GM19463 (cell line): ENCODE data around the gene CD63.
A peak's percentile ranks its signal among the peaks of the same experiment; 100 is the strongest.

Source experiments
- ATAC-seq: cut with Tn5 transposase; IDR thresholded peaks from one replicate; pipeline ENCODE4 v1.9.1; 2021; ENCODE audit warnings: mild to moderate bottlenecking, moderate library complexity; ENCODE audit not compliant: unreplicated experiment

CD63 gene

GRCh38 chr12:55692631-55693322 lies 36.0 kb downstream of the CD63 start:
- ATAC-seq: no peak

- no peak for ATAC-seq
These were observed 39.8 kb downstream of the CD63 start for GRCh38 chr12:55688716-55689655.

- ATAC-seq: peak; percentile 67
These were observed 41.1 kb downstream of the CD63 start for GRCh38 chr12:55687746-55688145.

GRCh38 chr12:55686366-55687010 lies 42.3 kb downstream of the CD63 start:
- no peak for ATAC-seq

- ATAC-seq: no peak
These were observed 43.1 kb downstream of the CD63 start for GRCh38 chr12:55685671-55686070.

GRCh38 chr12:55684761-55685370 lies 43.9 kb downstream of the CD63 start:
- no peak for ATAC-seq

- no peak for ATAC-seq
These were observed 45.1 kb downstream of the CD63 start for GRCh38 chr12:55683676-55684075.

GRCh38 chr12:55682087-55682796 lies 46.6 kb downstream of the CD63 start:
- no peak for ATAC-seq

GRCh38 chr12:55681142-55682077 lies 47.4 kb downstream of the CD63 start:
- peak; percentile 47 for ATAC-seq

GRCh38 chr12:55679691-55680090 lies 49.1 kb downstream of the CD63 start:
- no peak for ATAC-seq

- ATAC-seq: no peak
These were observed 52.1 kb downstream of the CD63 start for GRCh38 chr12:55676707-55677106.

GRCh38 chr12:55675666-55676065 lies 53.1 kb downstream of the CD63 start:
- ATAC-seq: no peak
